Fibroblast of villous mesenchyme (primary cell): ENCODE data around the gene FOXP2. TPM values are rescaled to one million over a fixed set of nuclear protein-coding genes. Genes with fewer than 3 reads are reported as not detected.

ENCODE experiments used
- DNase-seq: peaks from one replicate; pipeline ENCODE4 v3.0.0-alpha.2; 2010; ENCODE audit warnings: low read depth
- H3K4me3 ChIP-seq: 2 replicates; pipeline ENCODE4 v1.5.1; 2011; ENCODE audit warnings: low read depth, mild to moderate bottlenecking, low read length
- CTCF ChIP-seq: IDR thresholded peaks from 2 replicates; pipeline ENCODE4 v1.5.1; 2012; ENCODE audit warnings: low read depth, mild to moderate bottlenecking, low read length; ENCODE audit not compliant: insufficient read depth
- total RNA-seq: library from RNA; depleted of rRNA; stranded (reverse); fragments of >200 nt; gene quantifications from 2 replicates; pipeline ENCODE4 v1.2.3, GENCODE V29; 2012

FOXP2 gene
- total RNA-seq, 1 donor: 0.86 TPM

GRCh38 chr7:114422507-114423501 is 8.2 kb downstream of the FOXP2 start:
- peak; percentile 32 for TF ChIP-seq CTCF
- DNase-seq: no peak
- no peak overlapping the region for H3K4me3 ChIP-seq

DNA sequence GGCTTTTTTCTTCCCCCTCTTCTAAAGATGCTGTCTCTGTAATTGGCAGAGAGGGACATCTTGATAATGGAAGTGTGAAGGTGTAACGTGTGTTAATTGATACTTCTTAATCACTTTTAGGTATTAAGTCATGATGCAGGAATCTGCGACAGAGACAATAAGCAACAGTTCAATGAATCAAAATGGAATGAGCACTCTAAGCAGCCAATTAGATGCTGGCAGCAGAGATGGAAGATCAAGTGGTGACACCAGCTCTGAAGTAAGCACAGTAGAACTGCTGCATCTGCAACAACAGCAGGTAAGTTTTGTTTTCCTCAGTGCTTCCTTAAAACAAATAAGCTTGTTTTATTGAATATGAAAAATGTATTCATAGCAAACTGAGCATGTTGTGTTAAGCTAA is 11.8 kb downstream of the FOXP2 start:
- no peak for DNase-seq
- TF ChIP-seq CTCF: no peak
- no peak overlapping the region for H3K4me3 ChIP-seq

DNA sequence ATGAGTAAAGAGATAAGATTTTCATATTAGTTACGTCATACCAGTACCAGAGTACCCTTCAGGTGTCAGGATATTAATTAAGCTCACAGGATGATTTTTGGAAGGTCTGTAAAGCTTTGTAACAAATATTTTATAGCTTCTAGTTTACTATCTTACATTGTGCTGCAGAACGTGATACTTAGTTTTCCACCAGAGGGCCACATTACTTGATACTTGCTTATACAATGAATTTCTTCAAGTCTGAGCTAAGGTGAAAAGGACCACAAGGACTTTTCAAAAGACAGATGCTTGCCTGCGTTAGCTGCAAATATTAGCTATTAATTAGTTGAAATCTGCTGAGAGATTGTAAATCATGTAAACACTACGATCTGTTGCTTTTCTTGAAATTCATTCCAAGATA is 12.2 kb downstream of the FOXP2 start:
- peak; percentile 44 for TF ChIP-seq CTCF
- peak; percentile 32 for DNase-seq
- H3K4me3 ChIP-seq: no peak overlapping the region

- H3K4me3 ChIP-seq: no peak overlapping the region
- no peak for DNase-seq
- no peak for TF ChIP-seq CTCF
These were observed 13.6 kb downstream of the FOXP2 start for GRCh38 chr7:114428211-114428610.

GRCh38 chr7:114431189-114431588 is 16.6 kb downstream of the FOXP2 start:
- TF ChIP-seq CTCF: no peak

GRCh38 chr7:114432061-114432460 is 17.4 kb downstream of the FOXP2 start:
- TF ChIP-seq CTCF: no peak
- H3K4me3 ChIP-seq: no peak overlapping the region
- DNase-seq: no peak

More at GRCh38 chr7:114431189-114431588, 16.6 kb downstream of the FOXP2 start:
- DNase-seq: no peak
- no peak overlapping the region for H3K4me3 ChIP-seq
